ENCODE measurements around the gene AKIP1.

DNA sequence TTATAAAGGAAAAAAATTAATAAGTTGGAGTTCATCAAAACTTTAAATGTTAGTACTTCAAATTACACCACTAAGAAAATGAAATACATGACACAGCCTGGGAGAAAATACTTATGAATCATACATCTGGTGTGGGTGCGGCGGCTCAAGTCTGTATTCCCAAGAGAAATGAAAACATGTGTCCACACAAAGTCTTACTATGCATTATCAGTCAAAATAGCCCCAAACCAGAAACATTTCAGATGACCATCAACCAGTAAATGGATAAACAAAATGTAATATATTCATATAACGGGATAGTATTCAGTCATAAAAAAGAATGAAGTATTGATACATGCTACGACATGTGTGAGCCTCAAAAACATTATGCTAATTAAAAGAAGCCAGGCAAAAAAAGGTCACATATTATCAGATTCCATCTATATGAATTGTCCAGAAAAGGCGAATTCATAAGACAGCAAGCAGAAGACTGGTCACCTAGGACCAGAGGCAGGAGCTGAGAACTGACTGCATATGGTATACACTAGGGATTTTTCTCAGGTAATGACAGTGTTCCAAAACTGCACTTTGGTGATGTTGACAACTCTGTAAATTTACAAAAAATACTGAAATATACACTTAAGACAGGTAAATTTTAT, 5.3 kb upstream of the AKIP1 start:
- TF ChIP-seq, protein P1, sequence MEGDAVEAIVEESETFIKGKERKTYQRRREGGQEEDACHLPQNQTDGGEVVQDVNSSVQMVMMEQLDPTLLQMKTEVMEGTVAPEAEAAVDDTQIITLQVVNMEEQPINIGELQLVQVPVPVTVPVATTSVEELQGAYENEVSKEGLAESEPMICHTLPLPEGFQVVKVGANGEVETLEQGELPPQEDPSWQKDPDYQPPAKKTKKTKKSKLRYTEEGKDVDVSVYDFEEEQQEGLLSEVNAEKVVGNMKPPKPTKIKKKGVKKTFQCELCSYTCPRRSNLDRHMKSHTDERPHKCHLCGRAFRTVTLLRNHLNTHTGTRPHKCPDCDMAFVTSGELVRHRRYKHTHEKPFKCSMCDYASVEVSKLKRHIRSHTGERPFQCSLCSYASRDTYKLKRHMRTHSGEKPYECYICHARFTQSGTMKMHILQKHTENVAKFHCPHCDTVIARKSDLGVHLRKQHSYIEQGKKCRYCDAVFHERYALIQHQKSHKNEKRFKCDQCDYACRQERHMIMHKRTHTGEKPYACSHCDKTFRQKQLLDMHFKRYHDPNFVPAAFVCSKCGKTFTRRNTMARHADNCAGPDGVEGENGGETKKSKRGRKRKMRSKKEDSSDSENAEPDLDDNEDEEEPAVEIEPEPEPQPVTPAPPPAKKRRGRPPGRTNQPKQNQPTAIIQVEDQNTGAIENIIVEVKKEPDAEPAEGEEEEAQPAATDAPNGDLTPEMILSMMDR (IDR thresholded peaks at IDR 0.05; ENCODE audit: extremely low read depth in 1 of 2, insufficient read depth in 1 of 2, low read depth in 1 of 2, low read length in 2 of 2), result no peak
- TF ChIP-seq POLR2A (IDR thresholded peaks at IDR 0.05; ENCODE audit: low read depth, low read length), result no peak
